WTC11 (cell line): ENCODE data around the gene E2F4. TPM values are rescaled to one million over a fixed set of nuclear protein-coding genes. Genes with fewer than 3 reads are reported as not detected.

ENCODE experiments used
- ATF1 ChIP-seq: sonication (generic); formaldehyde crosslinking; IDR thresholded peaks from 2 replicates; pipeline ENCODE4 v1.8.1; 2023; ENCODE audit warnings: mild to moderate bottlenecking, moderate library complexity, missing genetic modification reagents
- ATF2 ChIP-seq: sonication (generic); formaldehyde crosslinking; IDR thresholded peaks from 2 replicates; pipeline ENCODE4 v1.8.1; 2022; ENCODE audit warnings: low read depth, missing genetic modification reagents, borderline replicate concordance
- CDX4 ChIP-seq: fragments of 250-450 bp; sonication (Bioruptor Pico); IDR thresholded peaks from 2 replicates; pipeline ENCODE4 v1.9.0; 2021; ENCODE audit warnings: moderate library complexity, mild to moderate bottlenecking, inconsistent platforms, borderline replicate concordance
- FOXJ3 ChIP-seq: sonication (generic); formaldehyde crosslinking; IDR thresholded peaks from 2 replicates; pipeline ENCODE4 v1.9.0; 2021; ENCODE audit warnings: missing genetic modification reagents, mild to moderate bottlenecking, borderline replicate concordance
- FOXP1 ChIP-seq: sonication (generic); formaldehyde crosslinking; IDR thresholded peaks from 2 replicates; pipeline ENCODE4 v1.8.0; 2022; ENCODE audit warnings: missing genetic modification reagents, mild to moderate bottlenecking, moderate library complexity, borderline replicate concordance
- GRHL2 ChIP-seq: fragments of 250-450 bp; sonication (Bioruptor Pico); IDR thresholded peaks from 2 replicates; pipeline ENCODE4 v1.8.0; 2022; ENCODE audit warnings: mild to moderate bottlenecking, moderate library complexity; ENCODE audit not compliant: insufficient replicate concordance, severe bottlenecking
- GTF2I ChIP-seq: fragments of 250-450 bp; sonication (Bioruptor Pico); conservative IDR thresholded peaks from 2 replicates; pipeline ENCODE4 v1.4.0; 2021; ENCODE audit warnings: mild to moderate bottlenecking
- IRF1 ChIP-seq: sonication (generic); formaldehyde crosslinking; IDR thresholded peaks from 2 replicates; pipeline ENCODE4 v1.8.0; 2023; ENCODE audit warnings: missing genetic modification reagents
- JUN ChIP-seq: sonication (generic); formaldehyde crosslinking; IDR thresholded peaks from 2 replicates; pipeline ENCODE4 v1.8.0; 2023; ENCODE audit warnings: mild to moderate bottlenecking, missing genetic modification reagents
- MLX ChIP-seq: sonication (generic); formaldehyde crosslinking; IDR thresholded peaks from 2 replicates; pipeline ENCODE4 v1.8.1; 2023; ENCODE audit warnings: mild to moderate bottlenecking, missing genetic modification reagents, moderate library complexity
- NFATC4 ChIP-seq: fragments of 250-450 bp; sonication (Bioruptor Pico); IDR thresholded peaks from 2 replicates; pipeline ENCODE4 v1.9.0; 2021; ENCODE audit warnings: mild to moderate bottlenecking
- NR2C2 ChIP-seq: sonication (generic); formaldehyde crosslinking; IDR thresholded peaks from 2 replicates; pipeline ENCODE4 v1.8.0; 2022; ENCODE audit warnings: mild to moderate bottlenecking, missing genetic modification reagents
- NR3C1 ChIP-seq: sonication (generic); formaldehyde crosslinking; conservative IDR thresholded peaks from 2 replicates; pipeline ENCODE4 v1.8.1; 2023; ENCODE audit warnings: low read depth, mild to moderate bottlenecking, missing genetic modification reagents
- OVOL2 ChIP-seq: fragments of 250-450 bp; sonication (Bioruptor Pico); IDR thresholded peaks from 2 replicates; pipeline ENCODE4 v1.9.0; 2021; ENCODE audit warnings: mild to moderate bottlenecking, borderline replicate concordance
- PRRX2 ChIP-seq: fragments of 250-450 bp; sonication (Bioruptor Pico); IDR thresholded peaks from 2 replicates; pipeline ENCODE4 v1.8.0; 2021; ENCODE audit warnings: mild to moderate bottlenecking
- SOX15 ChIP-seq: fragments of 250-450 bp; sonication (Bioruptor Pico); IDR thresholded peaks from 2 replicates; pipeline ENCODE4 v1.9.0; 2021; ENCODE audit warnings: mild to moderate bottlenecking
- SP1 ChIP-seq: sonication (generic); formaldehyde crosslinking; conservative IDR thresholded peaks from 2 replicates; pipeline ENCODE4 v1.8.1; 2022; ENCODE audit warnings: missing genetic modification reagents
- TEAD1 ChIP-seq: sonication (generic); formaldehyde crosslinking; IDR thresholded peaks from 2 replicates; pipeline ENCODE4 v1.8.0; 2022; ENCODE audit warnings: mild to moderate bottlenecking, missing genetic modification reagents
- USF1 ChIP-seq: sonication (generic); formaldehyde crosslinking; IDR thresholded peaks from 2 replicates; pipeline ENCODE4 v1.8.0; 2022; ENCODE audit warnings: mild to moderate bottlenecking, missing genetic modification reagents
- ZNF121 ChIP-seq: sonication (generic); formaldehyde crosslinking; IDR thresholded peaks from 2 replicates; pipeline ENCODE4 v1.8.0; 2023; ENCODE audit warnings: missing genetic modification reagents
- ZNF396 ChIP-seq: fragments of 250-450 bp; sonication (Bioruptor Pico); IDR thresholded peaks from 2 replicates; pipeline ENCODE4 v1.8.0; 2021; ENCODE audit warnings: mild to moderate bottlenecking, moderate library complexity, borderline replicate concordance
- ZNF416 ChIP-seq: fragments of 250-450 bp; sonication (Bioruptor Pico); IDR thresholded peaks from 2 replicates; pipeline ENCODE4 v1.9.0; 2021; ENCODE audit warnings: mild to moderate bottlenecking, inconsistent platforms
- total RNA-seq: library from RNA; stranded (reverse); gene quantifications from 3 replicates; pipeline ENCODE4 v1.2.3, GENCODE V29; 2021
- TF ChIP-seq, protein P1 (sequence below): sonication (generic); formaldehyde crosslinking; IDR thresholded peaks from 2 replicates; pipeline ENCODE4 v1.8.1; 2023; ENCODE audit warnings: mild to moderate bottlenecking, missing genetic modification reagents
- TF ChIP-seq, protein P2 (sequence below): sonication (generic); formaldehyde crosslinking; IDR thresholded peaks from 2 replicates; pipeline ENCODE4 v1.8.0; 2022; ENCODE audit warnings: mild to moderate bottlenecking, missing genetic modification reagents
- TF ChIP-seq, protein P3 (sequence below): sonication (generic); formaldehyde crosslinking; IDR thresholded peaks from 2 replicates; pipeline ENCODE4 v1.8.1; 2023; ENCODE audit warnings: mild to moderate bottlenecking, missing genetic modification reagents
- TF ChIP-seq, protein P4 (sequence below): sonication (generic); formaldehyde crosslinking; conservative IDR thresholded peaks from 2 replicates; pipeline ENCODE4 v1.8.1; 2022; ENCODE audit warnings: mild to moderate bottlenecking, missing genetic modification reagents
- TF ChIP-seq, protein P5 (sequence below): sonication (generic); formaldehyde crosslinking; IDR thresholded peaks from 2 replicates; pipeline ENCODE4 v1.8.1; 2023; ENCODE audit warnings: mild to moderate bottlenecking, moderate library complexity, missing genetic modification reagents

The E2F4 gene
- total RNA-seq, 1 experiment from 2014 or later: 85.0 TPM

- TF ChIP-seq ZNF396 (CRISPR knock-in tag): no peak
- TF ChIP-seq FOXJ3 (CRISPR knock-in tag): no peak
- TF ChIP-seq, protein P1, sequence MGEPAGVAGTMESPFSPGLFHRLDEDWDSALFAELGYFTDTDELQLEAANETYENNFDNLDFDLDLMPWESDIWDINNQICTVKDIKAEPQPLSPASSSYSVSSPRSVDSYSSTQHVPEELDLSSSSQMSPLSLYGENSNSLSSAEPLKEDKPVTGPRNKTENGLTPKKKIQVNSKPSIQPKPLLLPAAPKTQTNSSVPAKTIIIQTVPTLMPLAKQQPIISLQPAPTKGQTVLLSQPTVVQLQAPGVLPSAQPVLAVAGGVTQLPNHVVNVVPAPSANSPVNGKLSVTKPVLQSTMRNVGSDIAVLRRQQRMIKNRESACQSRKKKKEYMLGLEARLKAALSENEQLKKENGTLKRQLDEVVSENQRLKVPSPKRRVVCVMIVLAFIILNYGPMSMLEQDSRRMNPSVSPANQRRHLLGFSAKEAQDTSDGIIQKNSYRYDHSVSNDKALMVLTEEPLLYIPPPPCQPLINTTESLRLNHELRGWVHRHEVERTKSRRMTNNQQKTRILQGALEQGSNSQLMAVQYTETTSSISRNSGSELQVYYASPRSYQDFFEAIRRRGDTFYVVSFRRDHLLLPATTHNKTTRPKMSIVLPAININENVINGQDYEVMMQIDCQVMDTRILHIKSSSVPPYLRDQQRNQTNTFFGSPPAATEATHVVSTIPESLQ (CRISPR knock-in tag): no peak
- TF ChIP-seq, protein P2, sequence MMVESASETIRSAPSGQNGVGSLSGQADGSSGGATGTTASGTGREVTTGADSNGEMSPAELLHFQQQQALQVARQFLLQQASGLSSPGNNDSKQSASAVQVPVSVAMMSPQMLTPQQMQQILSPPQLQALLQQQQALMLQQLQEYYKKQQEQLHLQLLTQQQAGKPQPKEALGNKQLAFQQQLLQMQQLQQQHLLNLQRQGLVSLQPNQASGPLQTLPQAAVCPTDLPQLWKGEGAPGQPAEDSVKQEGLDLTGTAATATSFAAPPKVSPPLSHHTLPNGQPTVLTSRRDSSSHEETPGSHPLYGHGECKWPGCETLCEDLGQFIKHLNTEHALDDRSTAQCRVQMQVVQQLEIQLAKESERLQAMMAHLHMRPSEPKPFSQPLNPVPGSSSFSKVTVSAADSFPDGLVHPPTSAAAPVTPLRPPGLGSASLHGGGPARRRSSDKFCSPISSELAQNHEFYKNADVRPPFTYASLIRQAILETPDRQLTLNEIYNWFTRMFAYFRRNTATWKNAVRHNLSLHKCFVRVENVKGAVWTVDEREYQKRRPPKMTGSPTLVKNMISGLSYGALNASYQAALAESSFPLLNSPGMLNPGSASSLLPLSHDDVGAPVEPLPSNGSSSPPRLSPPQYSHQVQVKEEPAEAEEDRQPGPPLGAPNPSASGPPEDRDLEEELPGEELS (CRISPR knock-in tag): peak; percentile 65; the same call in 1 of the 2 replicates
- TF ChIP-seq SP1: no peak; the same call in 1 of the 2 replicates
- no peak for TF ChIP-seq JUN
- no peak for TF ChIP-seq ZNF121 (CRISPR knock-in tag)
- TF ChIP-seq, protein P3, sequence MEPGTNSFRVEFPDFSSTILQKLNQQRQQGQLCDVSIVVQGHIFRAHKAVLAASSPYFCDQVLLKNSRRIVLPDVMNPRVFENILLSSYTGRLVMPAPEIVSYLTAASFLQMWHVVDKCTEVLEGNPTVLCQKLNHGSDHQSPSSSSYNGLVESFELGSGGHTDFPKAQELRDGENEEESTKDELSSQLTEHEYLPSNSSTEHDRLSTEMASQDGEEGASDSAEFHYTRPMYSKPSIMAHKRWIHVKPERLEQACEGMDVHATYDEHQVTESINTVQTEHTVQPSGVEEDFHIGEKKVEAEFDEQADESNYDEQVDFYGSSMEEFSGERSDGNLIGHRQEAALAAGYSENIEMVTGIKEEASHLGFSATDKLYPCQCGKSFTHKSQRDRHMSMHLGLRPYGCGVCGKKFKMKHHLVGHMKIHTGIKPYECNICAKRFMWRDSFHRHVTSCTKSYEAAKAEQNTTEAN: no peak
- TF ChIP-seq FOXP1: no peak
- TF ChIP-seq, protein P4, sequence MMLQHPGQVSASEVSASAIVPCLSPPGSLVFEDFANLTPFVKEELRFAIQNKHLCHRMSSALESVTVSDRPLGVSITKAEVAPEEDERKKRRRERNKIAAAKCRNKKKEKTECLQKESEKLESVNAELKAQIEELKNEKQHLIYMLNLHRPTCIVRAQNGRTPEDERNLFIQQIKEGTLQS: no peak
- TF ChIP-seq USF1 (CRISPR knock-in tag): peak; percentile 96
- no peak for TF ChIP-seq OVOL2 (CRISPR knock-in tag)
- TF ChIP-seq, protein P5, sequence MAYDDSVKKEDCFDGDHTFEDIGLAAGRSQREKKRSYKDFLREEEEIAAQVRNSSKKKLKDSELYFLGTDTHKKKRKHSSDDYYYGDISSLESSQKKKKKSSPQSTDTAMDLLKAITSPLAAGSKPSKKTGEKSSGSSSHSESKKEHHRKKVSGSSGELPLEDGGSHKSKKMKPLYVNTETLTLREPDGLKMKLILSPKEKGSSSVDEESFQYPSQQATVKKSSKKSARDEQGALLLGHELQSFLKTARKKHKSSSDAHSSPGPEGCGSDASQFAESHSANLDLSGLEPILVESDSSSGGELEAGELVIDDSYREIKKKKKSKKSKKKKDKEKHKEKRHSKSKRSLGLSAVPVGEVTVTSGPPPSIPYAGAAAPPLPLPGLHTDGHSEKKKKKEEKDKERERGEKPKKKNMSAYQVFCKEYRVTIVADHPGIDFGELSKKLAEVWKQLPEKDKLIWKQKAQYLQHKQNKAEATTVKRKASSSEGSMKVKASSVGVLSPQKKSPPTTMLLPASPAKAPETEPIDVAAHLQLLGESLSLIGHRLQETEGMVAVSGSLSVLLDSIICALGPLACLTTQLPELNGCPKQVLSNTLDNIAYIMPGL (CRISPR knock-in tag): no peak
- TF ChIP-seq SOX15 (CRISPR knock-in tag): no peak
- TF ChIP-seq NR3C1: no peak
- no peak for TF ChIP-seq GRHL2 (CRISPR knock-in tag)
- TF ChIP-seq NR2C2 (CRISPR knock-in tag): no peak
- no peak for TF ChIP-seq PRRX2 (CRISPR knock-in tag)
- TF ChIP-seq IRF1 (CRISPR knock-in tag): no peak
- TF ChIP-seq TEAD1 (CRISPR knock-in tag): no peak
- TF ChIP-seq CDX4 (CRISPR knock-in tag): no peak
- no peak for TF ChIP-seq NFATC4 (CRISPR knock-in tag)
- TF ChIP-seq MLX (CRISPR knock-in tag): no peak
- TF ChIP-seq ATF1 (CRISPR knock-in tag): no peak
- no peak for TF ChIP-seq ZNF416 (CRISPR knock-in tag)
- TF ChIP-seq GTF2I (CRISPR knock-in tag): no peak
- TF ChIP-seq ATF2 (CRISPR knock-in tag): no peak
Observed at GRCh38 chr16:67150833-67151396, 41.0 kb upstream of the E2F4 start, which contains the start of gene B3GNT9 (continued).
